Purkinje cell (primary cell): ENCODE results near the gene UFD1. TPM values are rescaled to one million over a fixed set of nuclear protein-coding genes. Genes with fewer than 3 reads are reported as not detected.

Experiments
- polyA plus RNA-seq: library from polyadenylated mRNA; unstranded; fragments of >200 nt; fragmentation: Nextera tagmentation; gene quantifications from 2 replicates; pipeline ENCODE4 v1.2.1, GENCODE V29; 2014

The UFD1 gene
- 44.4 and 54.0 TPM in 2 replicates for polyA plus RNA-seq

DNA sequence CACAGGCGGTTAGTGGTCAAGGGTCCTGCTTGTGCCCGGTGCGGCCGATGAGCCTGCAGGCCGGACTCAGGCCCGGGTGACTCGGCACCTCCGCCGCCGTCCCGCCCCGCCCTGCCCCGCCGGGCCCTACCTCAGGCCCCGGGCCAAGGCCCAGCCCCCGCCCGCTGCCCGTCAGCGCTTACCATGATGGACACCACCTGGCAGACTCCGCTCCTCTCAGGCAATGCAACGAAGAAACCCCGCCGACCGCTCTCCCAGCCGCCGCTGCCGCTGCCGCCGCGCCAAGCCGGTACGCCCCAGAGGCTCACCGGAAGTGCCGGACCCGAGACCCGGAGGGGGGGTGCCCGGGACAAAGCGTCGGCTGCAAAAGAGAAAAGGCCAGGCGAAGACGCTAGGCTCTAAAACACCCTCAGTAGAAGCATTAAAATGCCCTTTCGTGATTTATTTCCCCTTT lies at the start of gene UFD1:
UFD1 (minus strand) TSS at position 293 of the 454 bp plus-strand sequence; CDS start at position 185, 108 bp downstream.

DNA sequence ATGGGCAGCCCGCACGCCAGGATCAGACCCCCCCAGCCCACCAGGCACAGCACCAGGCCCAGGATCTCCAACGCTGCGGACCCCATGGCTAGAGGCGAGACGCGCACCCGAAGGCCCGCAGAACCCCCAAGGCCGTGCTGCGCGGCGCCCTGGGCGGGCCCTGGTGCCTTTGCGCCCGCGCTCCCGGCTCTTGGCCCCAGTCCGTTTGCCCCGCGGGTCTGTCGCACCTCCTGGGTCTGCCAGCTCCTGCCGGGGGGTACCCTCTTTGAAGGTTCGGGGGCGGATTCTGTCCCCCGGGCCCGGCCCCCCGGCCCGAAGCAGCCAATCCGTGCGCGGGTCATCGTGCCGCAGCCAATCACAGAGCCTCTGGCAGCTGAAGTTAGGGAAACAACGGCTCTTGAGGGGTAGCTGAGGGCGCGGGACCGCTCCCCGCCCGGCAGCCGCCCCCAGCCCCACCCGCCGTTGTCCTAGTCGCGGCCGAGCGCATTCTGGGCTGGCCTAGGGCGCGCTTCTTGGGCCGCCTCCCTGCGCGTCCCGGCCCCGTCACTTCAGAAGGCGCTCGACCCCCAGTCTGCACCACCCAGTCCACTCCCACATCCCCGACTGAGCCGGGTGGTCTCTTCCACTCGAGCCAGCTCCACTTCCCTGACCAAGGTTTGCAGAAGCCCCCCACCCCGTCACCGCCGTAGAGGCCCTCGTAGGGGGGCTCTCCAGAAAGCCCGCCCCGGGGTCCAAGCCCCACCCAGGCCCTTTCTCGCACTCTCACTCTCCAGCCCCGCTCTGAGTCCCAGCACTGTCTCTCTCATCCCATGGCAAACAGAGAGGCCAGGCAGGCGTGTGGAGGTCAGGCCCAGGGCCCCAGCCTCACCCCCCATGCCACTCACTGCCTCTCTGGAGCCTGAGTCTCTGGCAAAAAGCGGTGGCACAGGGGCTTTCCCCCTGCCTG lies 45.5 kb upstream of the UFD1 start, which contains the start of gene CLDN5:
CLDN5 (minus strand) TSS at position 241 of the 946 bp plus-strand sequence; CDS start at position 86, 155 bp downstream.

DNA sequence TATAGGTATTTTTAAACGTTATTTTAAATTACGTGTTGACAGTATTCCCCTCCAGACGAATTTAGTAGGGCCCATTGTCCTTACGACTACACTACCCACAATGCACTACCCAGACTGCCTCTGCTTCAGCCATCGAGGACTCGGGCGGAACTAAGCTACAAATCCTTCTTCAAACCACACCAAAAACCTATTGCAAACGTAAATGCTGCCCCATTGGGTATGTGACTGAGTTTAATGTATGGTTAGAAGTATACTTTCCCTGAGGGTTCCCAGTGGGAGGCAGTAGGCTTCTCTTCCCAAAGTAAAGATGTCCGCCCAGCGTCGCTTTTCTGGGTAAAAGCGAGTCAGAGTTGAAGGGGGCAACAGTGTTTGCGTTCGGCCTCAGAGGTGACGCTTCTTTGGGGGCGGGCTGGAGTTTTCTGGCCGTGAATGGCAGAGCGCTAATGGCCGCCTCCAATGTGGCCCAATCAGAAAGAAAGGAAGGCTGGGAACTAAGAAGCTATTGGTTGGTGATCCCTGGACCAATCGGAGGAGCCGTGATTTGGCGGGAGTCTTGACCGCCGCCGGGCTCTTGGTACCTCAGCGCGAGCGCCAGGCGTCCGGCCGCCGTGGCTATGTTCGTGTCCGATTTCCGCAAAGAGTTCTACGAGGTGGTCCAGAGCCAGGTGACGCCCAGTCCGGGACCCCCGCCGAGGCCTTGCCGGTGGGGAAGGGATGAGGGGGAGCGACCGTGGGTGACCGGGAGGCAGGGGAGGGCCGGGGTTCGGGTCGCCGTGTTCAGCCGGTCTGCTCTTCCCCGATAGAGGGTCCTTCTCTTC lies 571 bp upstream of the UFD1 start, which contains the start of gene CDC45:
CDC45 (plus strand) TSS at position 566 of the 818 bp plus-strand sequence; CDS start at position 615, 49 bp downstream.

DNA sequence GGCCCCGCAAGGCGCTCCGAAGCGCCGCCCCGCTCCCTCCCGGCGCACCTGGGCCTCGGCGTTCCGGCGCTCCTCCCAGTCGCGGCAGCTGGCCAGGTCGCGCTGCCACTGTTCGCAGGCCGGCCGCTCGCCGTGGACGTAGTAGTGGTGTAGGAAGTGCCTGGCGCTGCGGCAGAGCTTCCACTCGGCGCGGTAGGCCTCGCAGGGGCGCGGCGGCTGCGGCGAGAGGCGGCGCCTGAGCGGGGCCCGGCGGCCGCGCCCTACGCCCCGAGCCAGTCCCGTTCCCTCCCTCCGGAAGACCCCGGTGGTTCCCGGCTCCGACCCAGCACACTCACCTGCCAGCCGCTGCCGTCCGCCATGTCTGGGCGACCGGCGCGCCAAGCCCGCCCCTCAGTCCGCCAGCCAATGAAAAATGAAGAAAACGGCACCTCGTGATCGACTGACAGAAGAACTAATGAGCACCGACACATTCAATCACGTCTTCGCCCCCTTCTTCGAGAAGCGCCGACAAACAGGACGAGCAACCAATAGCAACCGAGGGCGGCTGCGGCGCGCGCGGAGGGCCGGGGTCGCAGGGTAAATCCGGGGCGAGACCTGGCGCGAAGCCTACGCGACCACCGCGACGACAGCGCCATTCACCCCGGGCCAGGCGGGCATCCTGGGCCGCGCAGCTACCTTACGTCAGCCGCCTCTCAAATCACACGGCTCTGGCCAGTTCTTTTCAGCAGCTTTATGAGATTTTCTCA lies 31.5 kb downstream of the UFD1 start, which contains the start of gene C22orf39:
C22orf39 (minus strand) TSS at position 382 of the 746 bp plus-strand sequence; CDS start at position 359, 23 bp downstream.

DNA sequence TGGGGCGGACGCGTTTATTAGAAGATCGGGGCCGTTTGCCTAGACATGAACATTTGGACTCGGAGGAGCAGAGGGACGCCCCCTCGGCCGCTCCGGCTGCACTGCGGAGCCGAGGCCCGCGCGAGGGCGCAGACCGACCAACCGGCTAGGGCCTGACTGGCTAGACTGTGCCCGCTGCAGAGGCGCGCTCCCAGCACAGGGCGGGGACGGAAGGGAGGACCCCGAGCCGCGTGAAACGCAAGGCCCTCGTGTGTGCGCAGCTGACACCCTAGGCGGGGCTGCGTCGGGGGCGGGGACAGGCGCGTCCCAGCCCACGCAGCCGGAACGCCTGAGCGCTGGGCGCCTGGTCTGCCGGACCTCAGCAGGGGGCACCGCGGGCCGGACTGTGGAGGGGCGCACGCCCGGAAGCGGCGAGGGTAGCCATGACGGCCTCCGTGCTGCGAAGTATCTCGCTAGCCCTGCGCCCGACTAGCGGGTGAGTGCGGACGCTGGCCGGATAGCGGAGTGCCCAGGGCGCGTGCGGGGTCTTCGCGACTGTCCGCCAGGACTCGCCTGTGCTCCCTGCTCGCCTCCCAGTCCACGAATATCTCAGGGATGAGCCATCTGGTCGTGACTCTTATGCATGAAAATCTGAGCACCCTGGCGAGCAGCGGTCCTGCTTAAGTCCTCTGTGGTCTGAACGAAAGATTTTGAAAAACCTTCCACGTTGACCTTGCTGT lies 46.7 kb downstream of the UFD1 start, which contains the start of gene MRPL40:
MRPL40 (plus strand) TSS at position 413 of the 719 bp plus-strand sequence; CDS start at position 423, 10 bp downstream.

DNA sequence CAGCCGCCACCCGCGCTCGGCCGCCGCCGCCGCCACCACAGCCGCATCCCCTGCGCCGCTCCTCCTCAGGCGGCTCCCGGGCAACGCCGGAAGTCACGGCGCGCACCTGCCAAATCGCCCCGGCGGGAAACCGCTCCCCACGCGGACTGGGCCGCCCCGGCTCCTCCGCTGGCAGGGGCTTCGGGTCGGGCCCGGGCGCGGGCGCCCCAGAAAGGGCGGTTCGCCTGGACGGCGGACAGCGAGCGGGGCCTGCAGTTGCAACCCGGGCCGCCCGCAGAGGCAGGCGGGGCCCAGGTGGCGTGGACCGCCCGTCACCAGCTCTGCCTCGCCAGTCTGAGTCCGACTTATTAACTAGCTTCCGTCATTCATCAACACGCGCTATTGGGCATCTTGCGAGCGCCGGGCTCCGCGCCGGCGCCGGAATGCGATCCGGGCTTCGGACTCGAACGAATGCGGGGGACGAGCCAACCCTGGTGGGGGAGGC lies 47.3 kb downstream of the UFD1 start, which contains the start of gene HIRA:
HIRA (minus strand) TSS at position 85 of the 484 bp plus-strand sequence. CDS start 257 bp downstream, outside the sequence.

Other genes with a start within 250 kb of the UFD1 start
- gene CLTCL1, start 187.5 kb downstream of the UFD1 start, polyA plus RNA-seq: 0.06 and 0.44 TPM in 2 replicates
- 1.4 and 2.0 TPM in 2 replicates for gene HIRA, start 47.5 kb downstream of the UFD1 start, polyA plus RNA-seq
- 69.6 and 78.9 TPM in 2 replicates for gene MRPL40, start 46.6 kb downstream of the UFD1 start, polyA plus RNA-seq
- 46.1 and 46.3 TPM in 2 replicates for gene C22orf39, start 31.5 kb downstream of the UFD1 start, polyA plus RNA-seq
- gene CDC45, start 727 bp upstream of the UFD1 start, polyA plus RNA-seq: 2.5 and 2.6 TPM in 2 replicates
- 0.17 and 0.28 TPM in 2 replicates for gene CLDN5, start 45.2 kb upstream of the UFD1 start, polyA plus RNA-seq
- gene SEPTIN5, start 235.3 kb upstream of the UFD1 start, polyA plus RNA-seq: 10.5 and 13.8 TPM in 2 replicates
- gene GP1BB, start 244.3 kb upstream of the UFD1 start, polyA plus RNA-seq: 2.4 and 2.9 TPM in 2 replicates